ENCODE measurements around the gene SORBS1.

The SORBS1 gene

GRCh38 chr10:95279042-95279820, 281.9 kb downstream of the SORBS1 start:
- TF ChIP-seq Cebpa-rat (IDR thresholded peaks at IDR 0.05), result no peak
- no peak overlapping the region for H3K4me3 ChIP-seq
- peak overlapping the region; percentile 40 for H3K4me2 ChIP-seq
- no peaks in the 10 kb centered on the region for H3K27me3 ChIP-seq
- peak overlapping the region; percentile 37; the same call in 1 of the 2 replicates for H3K27ac ChIP-seq
- H4K20me1 ChIP-seq, result peaks cover 100% of the 10 kb centered on the region
- peaks cover 8% of the 10 kb centered on the region; the same call in 1 of the 2 replicates for H3K9me3 ChIP-seq
- H3K9ac ChIP-seq, result no peak overlapping the region
- H3K4me1 ChIP-seq, result peaks cover 57% of the 10 kb centered on the region
- peaks cover 49% of the 10 kb centered on the region for H3K36me3 ChIP-seq

- Histone ChIP-seq H3K4me2 (peak overlapping the region; percentile 18; the same call in 1 of the 2 replicates), H3K9ac (0 out of 2 replicates have a peak overlapping the region, but pooled peaks have one; percentile 13), H3K4me3 (no peak overlapping the region), H3K4me1 (peaks cover 56% of the 10 kb centered on the region), H3K9me3 (peaks cover 8% of the 10 kb centered on the region; the same call in 1 of the 2 replicates), H4K20me1 (peaks cover 100% of the 10 kb centered on the region), H3K36me3 (peaks cover 55% of the 10 kb centered on the region), H3K27ac (peak overlapping the region; percentile 37), H3K27me3 (no peaks in the 10 kb centered on the region)
- TF ChIP-seq Cebpa-rat (IDR thresholded peaks at IDR 0.05), result no peak
Measured at GRCh38 chr10:95278061-95278988, 282.8 kb downstream of the SORBS1 start.

- peaks cover 56% of the 10 kb centered on the region for H3K4me1 ChIP-seq
- H3K4me3 ChIP-seq, result no peak overlapping the region
- H3K4me2 ChIP-seq, result 0 out of 2 replicates have a peak overlapping the region, but pooled peaks have one; percentile 14
- no peak overlapping the region for H3K27ac ChIP-seq
- no peaks in the 10 kb centered on the region for H3K27me3 ChIP-seq
- peaks cover 100% of the 10 kb centered on the region for H4K20me1 ChIP-seq
- H3K9me3 ChIP-seq, result peaks cover 8% of the 10 kb centered on the region; the same call in 1 of the 2 replicates
- TF ChIP-seq Cebpa-rat (IDR thresholded peaks at IDR 0.05), result no peak
- peaks cover 55% of the 10 kb centered on the region for H3K36me3 ChIP-seq
- H3K9ac ChIP-seq, result no peak overlapping the region
Measured at GRCh38 chr10:95277614-95278013, 283.6 kb downstream of the SORBS1 start.

GRCh38 chr10:95277201-95277570, 284.0 kb downstream of the SORBS1 start:
- Histone ChIP-seq H3K9ac (no peak overlapping the region), H3K4me1 (peaks cover 56% of the 10 kb centered on the region), H3K27ac (no peak overlapping the region), H3K9me3 (peaks cover 8% of the 10 kb centered on the region; the same call in 1 of the 2 replicates), H4K20me1 (peaks cover 100% of the 10 kb centered on the region), H3K4me2 (peak overlapping the region; percentile 14; the same call in 1 of the 2 replicates), H3K36me3 (peaks cover 55% of the 10 kb centered on the region), H3K4me3 (no peak overlapping the region), H3K27me3 (no peaks in the 10 kb centered on the region)
- no peak for TF ChIP-seq Cebpa-rat (IDR thresholded peaks at IDR 0.05)

- H3K4me3 ChIP-seq, result no peak overlapping the region
- no peak for TF ChIP-seq Cebpa-rat (IDR thresholded peaks at IDR 0.05)
- H3K9me3 ChIP-seq, result peaks cover 8% of the 10 kb centered on the region; the same call in 1 of the 2 replicates
- no peak overlapping the region for H3K9ac ChIP-seq
- peaks cover 56% of the 10 kb centered on the region for H3K36me3 ChIP-seq
- peaks cover 100% of the 10 kb centered on the region for H4K20me1 ChIP-seq
- H3K27me3 ChIP-seq, result no peaks in the 10 kb centered on the region
- peak overlapping the region; percentile 14 for H3K4me2 ChIP-seq
- peaks cover 55% of the 10 kb centered on the region for H3K4me1 ChIP-seq
- H3K27ac ChIP-seq, result no peak overlapping the region
Measured at GRCh38 chr10:95276367-95277200, 284.6 kb downstream of the SORBS1 start.

GRCh38 chr10:95275726-95276366, 285.3 kb downstream of the SORBS1 start:
- Histone ChIP-seq H4K20me1 (peaks cover 99% of the 10 kb centered on the region), H3K27ac (no peak overlapping the region), H3K9me3 (peaks cover 8% of the 10 kb centered on the region; the same call in 1 of the 2 replicates), H3K36me3 (peaks cover 64% of the 10 kb centered on the region), H3K4me3 (no peak overlapping the region), H3K9ac (no peak overlapping the region), H3K27me3 (no peaks in the 10 kb centered on the region), H3K4me1 (peaks cover 48% of the 10 kb centered on the region), H3K4me2 (no peak overlapping the region; the same call in 1 of the 2 replicates)
- TF ChIP-seq Cebpa-rat (IDR thresholded peaks at IDR 0.05), result no peak

- Histone ChIP-seq H3K9me3 (peaks cover 8% of the 10 kb centered on the region; the same call in 1 of the 2 replicates), H3K4me3 (no peak overlapping the region), H4K20me1 (peaks cover 93% of the 10 kb centered on the region), H3K27me3 (no peaks in the 10 kb centered on the region), H3K4me1 (peaks cover 26% of the 10 kb centered on the region), H3K27ac (no peak overlapping the region), H3K36me3 (peaks cover 84% of the 10 kb centered on the region), H3K4me2 (no peak overlapping the region), H3K9ac (no peak overlapping the region)
- no peak for TF ChIP-seq Cebpa-rat (IDR thresholded peaks at IDR 0.05)
Measured at GRCh38 chr10:95273393-95274312, 287.5 kb downstream of the SORBS1 start.

GRCh38 chr10:95268438-95268837, 292.7 kb downstream of the SORBS1 start:
- H3K4me1 ChIP-seq, result no peaks in the 10 kb centered on the region
- H3K4me2 ChIP-seq, result no peak overlapping the region
- TF ChIP-seq Cebpa-rat (IDR thresholded peaks at IDR 0.05), result no peak
- H3K4me3 ChIP-seq, result no peak overlapping the region
- H4K20me1 ChIP-seq, result peaks cover 71% of the 10 kb centered on the region
- H3K9me3 ChIP-seq, result no peaks in the 10 kb centered on the region
- H3K36me3 ChIP-seq, result peaks cover 95% of the 10 kb centered on the region
- H3K9ac ChIP-seq, result no peak overlapping the region
- no peaks in the 10 kb centered on the region for H3K27me3 ChIP-seq
- no peak overlapping the region for H3K27ac ChIP-seq
